Activated B cell treated with CpG ODN at 0.5 μM for 24 hours (primary cell): ENCODE measurements around the gene MAGEA11. TPM values are rescaled to one million over a fixed set of nuclear protein-coding genes. Genes with fewer than 3 reads are reported as not detected.

Experiments used
- ATAC-seq: fragments of 200-7000 bp; cut with Tn5 transposase; one replicate; pipeline ENCODE4 v1.10.0; 2021; ENCODE audit warnings: low read depth, mild to moderate bottlenecking, moderate library complexity
- CTCF ChIA-PET: fragments of 350-600 bp; sonication (Branson Sonifier 250); formaldehyde crosslinking; loops from one replicate; lab custom pipeline; 2021; ENCODE audit warnings: antibody characterized with exemption; lab: Charles Lee
- POLR2A ChIA-PET: fragments of 350-600 bp; sonication (Branson Sonifier 250); formaldehyde crosslinking; loops from one replicate; lab custom pipeline; 2021; ENCODE audit warnings: antibody characterized with exemption; lab: Charles Lee
- DNase-seq: peaks from one replicate; pipeline ENCODE4 v3.0.0; 2022
- H3K27ac Mint-ChIP-seq: one replicate; pipeline ENCODE4 v1.8.0; 2020; ENCODE audit warnings: mixed read lengths
- H3K27me3 Mint-ChIP-seq: one replicate; pipeline ENCODE4 v1.8.0; 2021; ENCODE audit warnings: mixed read lengths
- H3K36me3 Mint-ChIP-seq: one replicate; pipeline ENCODE4 v1.8.0; 2021; ENCODE audit warnings: low read depth, mixed read lengths
- H3K4me1 Mint-ChIP-seq: one replicate; pipeline ENCODE4 v1.8.0; 2021; ENCODE audit warnings: mixed read lengths
- H3K4me3 Mint-ChIP-seq: one replicate; pipeline ENCODE4 v1.8.0; 2020; ENCODE audit warnings: mild to moderate bottlenecking, mixed read lengths
- H3K9me3 Mint-ChIP-seq: one replicate; pipeline ENCODE4 v1.8.0; 2020; ENCODE audit warnings: mixed read lengths
- CTCF ChIP-seq: fragments of 200-600 bp; IDR thresholded peaks from one replicate; pipeline ENCODE4 v1.8.0; 2022; ENCODE audit warnings: antibody characterized with exemption, mild to moderate bottlenecking
- intact Hi-C: fragments of 100-400 bp; cut with micrococcal nuclease; formaldehyde crosslinking; loops from one replicate; pipeline ENCODE4 v1.15.1; 2024
- total RNA-seq: library from RNA; stranded (reverse); gene quantifications from 2 replicates; pipeline ENCODE4 v1.2.3, GENCODE V29; 2022

Gene MAGEA11
- total RNA-seq, 1 donor from 2014 or later = not detected

- ChIA-PET POLR2A (no interaction called here), CTCF (no interaction called here)
- intact Hi-C loops = no loop called here
- Mint-ChIP-seq H3K27me3 (peaks cover 3% of the 10 kb centered on the region), H3K27ac (no peak overlapping the region), H3K36me3 (no peaks in the 10 kb centered on the region), H3K4me3 (no peak overlapping the region), H3K4me1 (no peaks in the 10 kb centered on the region), H3K9me3 (no peaks in the 10 kb centered on the region)
- no peak for TF ChIP-seq CTCF
- DNase-seq = no peak
- ATAC-seq = no peak
Observed at GRCh38 chrX:149762696-149763614, 51.1 kb downstream of the MAGEA11 start.

Other genes starting within 250 kb of the MAGEA11 start
- gene IDS, start 206.8 kb upstream of the MAGEA11 start, total RNA-seq = 88.4 and 99.1 TPM in 2 replicates
- 22.8 and 29.4 TPM in 2 replicates for gene EOLA1, start 171.0 kb upstream of the MAGEA11 start, total RNA-seq
- not detected in 2 replicates for gene HSFX3, start 162.1 kb upstream of the MAGEA11 start, total RNA-seq
- not detected in 2 replicates for gene MAGEA9B, start 124.6 kb upstream of the MAGEA11 start, total RNA-seq
- 0.33 and 0.51 TPM in 2 replicates for gene HSFX2, start 116.7 kb upstream of the MAGEA11 start, total RNA-seq
- 17.4 and 19.1 TPM in 2 replicates for gene TMEM185A, start 80.3 kb upstream of the MAGEA11 start, total RNA-seq
- gene HSFX1, start 62.0 kb downstream of the MAGEA11 start, total RNA-seq = 0.93 and 1.1 TPM in 2 replicates
- not detected in 2 replicates for gene MAGEA9, start 69.9 kb downstream of the MAGEA11 start, total RNA-seq
- gene MAGEA8, start 169.1 kb downstream of the MAGEA11 start, total RNA-seq = not detected in 2 replicates
- gene HSFX4, start 217.5 kb downstream of the MAGEA11 start, total RNA-seq = not detected in 2 replicates
- gene EOLA2, start 226.4 kb downstream of the MAGEA11 start, total RNA-seq = 37.5 and 38.4 TPM in 2 replicates